Activated CD8-positive, alpha-beta memory T cell treated with anti-CD3 and anti-CD28 coated beads, Interleukin-2, amount 50 U/mL, for 4 hours (primary cell): Measurements from ENCODE around the gene COL13A1.

Experiments used
- DNase-seq: peaks from one replicate; pipeline ENCODE4 v3.0.0-alpha.2; 2020

Gene COL13A1

GRCh38 chr10:69825604-69826003, 23.9 kb downstream of the COL13A1 start:
- DNase-seq: no peak

GRCh38 chr10:69826094-69826493, 24.4 kb downstream of the COL13A1 start:
- no peak for DNase-seq

- no peak for DNase-seq
Observed at GRCh38 chr10:69826789-69827554, 25.3 kb downstream of the COL13A1 start.

DNA sequence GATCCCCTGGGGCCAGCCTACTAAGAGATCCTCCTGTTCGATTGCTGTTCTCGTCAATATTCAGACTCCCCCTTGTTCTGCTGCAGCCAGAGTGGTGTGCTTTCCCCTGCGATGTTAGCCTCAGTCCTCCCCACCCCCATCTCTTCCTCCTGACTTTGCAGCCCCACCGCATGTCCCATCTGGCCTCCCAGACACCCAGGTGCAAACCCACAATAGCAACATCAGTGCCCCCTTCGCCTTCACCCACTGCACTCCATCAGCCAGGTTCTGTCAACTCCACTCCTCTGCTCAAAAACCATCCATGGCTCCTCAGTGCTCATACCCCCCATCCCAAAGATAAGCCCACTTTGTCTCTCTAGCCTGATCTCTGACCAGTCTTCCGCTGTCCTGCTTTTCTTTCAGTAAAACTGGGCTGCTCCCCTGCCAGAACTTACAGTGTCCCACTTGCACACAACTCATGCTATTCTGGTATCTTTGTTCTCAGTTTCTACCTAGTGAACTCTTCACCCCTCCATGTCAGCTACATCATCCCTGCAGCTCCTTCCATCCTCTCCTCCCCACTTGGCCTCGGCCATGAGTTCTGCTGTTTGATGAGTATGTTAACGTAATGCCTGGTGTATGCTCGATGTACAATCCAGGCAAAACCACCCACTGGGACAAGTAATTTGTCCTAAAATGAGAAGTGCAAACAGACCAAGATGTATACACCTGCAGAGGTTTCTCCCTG, 26.6 kb downstream of the COL13A1 start:
- DNase-seq: no peak

DNA sequence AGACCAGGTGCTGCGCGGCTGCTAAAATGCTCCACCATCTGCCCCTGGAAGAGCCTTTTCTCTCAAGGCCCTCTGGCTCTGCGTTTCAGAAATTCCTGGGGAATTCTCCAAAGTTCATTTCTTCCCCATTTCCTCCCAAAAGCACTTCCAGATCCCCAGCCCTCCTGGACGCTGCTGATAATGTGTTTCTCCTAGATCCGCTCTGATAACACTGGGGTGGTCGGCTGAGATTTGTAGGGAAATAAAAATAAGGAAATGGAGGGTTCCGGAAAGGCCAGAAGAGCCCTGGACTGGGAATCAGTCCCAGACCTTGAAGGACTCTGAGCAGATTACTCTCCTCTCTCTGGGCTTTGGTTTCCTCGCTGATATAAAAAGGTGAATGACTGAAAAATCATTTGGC, 28.1 kb downstream of the COL13A1 start:
- no peak for DNase-seq

- no peak for DNase-seq
Observed at GRCh38 chr10:69831231-69831855, 29.6 kb downstream of the COL13A1 start.

DNA sequence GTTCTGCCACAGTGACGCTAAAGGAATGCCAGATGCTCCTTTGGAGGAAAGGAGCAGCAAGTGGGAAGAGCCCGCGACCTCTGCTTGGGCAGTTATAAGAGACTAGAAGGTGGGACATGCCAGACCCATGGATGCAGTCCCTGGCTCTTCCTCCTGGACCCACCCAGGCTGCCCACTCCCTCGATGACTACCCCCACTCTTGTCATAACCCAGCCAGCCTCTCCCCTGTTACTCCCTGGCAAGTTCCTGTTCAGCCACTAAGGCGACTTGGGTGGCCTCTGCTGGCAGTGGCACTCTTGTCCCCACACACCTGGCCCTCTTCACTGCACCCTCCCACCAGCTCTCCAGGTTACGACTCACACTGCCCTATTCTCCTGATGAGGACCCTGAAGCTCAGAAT, 33.5 kb downstream of the COL13A1 start:
- no peak for DNase-seq

- DNase-seq: no peak
Observed at GRCh38 chr10:69835875-69836730, 34.4 kb downstream of the COL13A1 start.

DNA sequence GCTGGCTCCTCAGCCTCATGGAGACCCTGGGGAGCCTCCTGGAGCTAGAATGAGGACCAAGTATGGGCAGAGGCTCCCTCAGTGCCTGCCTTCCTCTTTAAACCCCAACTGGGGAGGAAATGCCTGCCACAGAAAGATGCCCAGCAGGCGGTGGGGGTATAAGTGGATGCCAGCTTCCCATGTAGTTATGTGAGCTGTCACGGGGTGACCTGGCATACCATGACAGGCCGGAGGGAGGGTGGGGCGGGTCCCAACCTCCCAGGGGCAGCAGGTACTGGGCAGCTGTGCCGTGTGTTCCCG, 35.0 kb downstream of the COL13A1 start:
- DNase-seq: no peak

DNA sequence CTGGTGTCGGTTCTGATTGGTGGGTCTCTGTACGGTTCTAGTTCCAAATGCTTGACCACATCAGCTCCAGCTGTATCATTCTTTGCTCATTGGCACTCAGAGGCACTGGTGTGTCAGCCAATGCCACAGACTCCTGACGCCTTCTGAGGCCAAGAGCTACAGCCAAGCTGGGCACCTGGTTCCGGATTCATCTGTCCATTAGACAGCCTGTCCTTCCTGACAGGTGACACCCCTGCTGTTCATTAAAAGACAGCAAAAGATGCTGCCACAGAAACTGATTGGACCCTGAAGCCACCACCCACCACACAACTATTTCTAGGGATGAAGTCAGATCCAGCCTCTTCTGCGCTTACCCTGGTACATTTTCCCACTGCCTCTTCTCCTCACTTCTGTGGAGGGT, 35.6 kb downstream of the COL13A1 start:
- no peak for DNase-seq

GRCh38 chr10:69838418-69838817, 36.7 kb downstream of the COL13A1 start:
- no peak for DNase-seq

- DNase-seq: no peak
Observed at GRCh38 chr10:69838853-69839252, 37.1 kb downstream of the COL13A1 start.

DNA sequence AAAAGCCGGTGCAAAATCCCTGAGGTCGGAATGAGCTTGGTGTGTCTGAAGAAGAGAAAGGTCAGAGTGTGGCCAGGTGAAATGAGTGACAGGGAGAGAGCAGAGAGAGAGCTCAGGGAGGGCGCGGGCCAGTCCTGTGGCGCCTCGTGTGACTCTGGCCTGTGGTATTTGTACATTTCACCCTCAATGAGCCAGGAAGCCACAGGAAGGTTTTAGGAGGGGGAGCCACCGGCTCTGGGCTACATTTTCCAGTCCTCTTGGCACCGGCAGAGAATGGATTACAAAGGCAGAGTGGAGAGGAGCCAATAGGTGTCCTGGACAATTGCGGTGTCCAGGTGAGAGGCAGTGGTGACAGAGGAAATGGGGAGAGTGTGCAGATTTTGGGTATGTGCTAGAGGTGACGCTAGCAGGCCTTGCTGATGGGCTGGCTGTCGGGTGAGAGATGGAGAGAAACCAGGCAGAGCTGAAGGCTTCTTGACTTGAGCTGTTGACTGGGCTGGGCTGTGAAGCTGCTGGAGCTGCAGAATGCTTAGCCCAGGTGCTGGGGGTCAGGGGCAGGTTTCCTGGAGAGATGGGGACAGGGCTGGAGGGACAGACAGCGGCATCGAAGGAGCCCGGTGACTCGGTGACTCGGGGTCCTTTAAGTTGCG, 38.1 kb downstream of the COL13A1 start:
- no peak for DNase-seq

GRCh38 chr10:69840773-69841172, 39.1 kb downstream of the COL13A1 start:
- no peak for DNase-seq

DNA sequence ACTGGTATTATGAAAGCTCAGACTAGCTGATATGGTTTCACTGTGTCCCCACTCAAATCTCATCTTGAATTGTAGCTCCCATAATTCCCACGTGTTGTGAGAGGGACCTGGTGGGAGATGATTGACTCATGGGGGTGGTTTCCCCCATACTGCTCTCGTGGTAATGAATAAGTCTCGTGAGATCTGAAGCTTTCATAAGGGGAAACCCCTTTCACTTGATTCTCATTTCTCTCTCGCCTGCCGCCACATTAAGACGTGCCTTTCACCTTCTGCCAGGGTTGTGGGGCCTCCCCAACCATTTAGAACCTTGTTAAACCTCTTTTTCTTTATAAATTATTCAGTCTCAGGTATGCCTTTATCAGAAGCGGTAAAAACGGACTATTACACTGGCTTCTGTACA, 40.3 kb downstream of the COL13A1 start:
- DNase-seq: no peak

DNA sequence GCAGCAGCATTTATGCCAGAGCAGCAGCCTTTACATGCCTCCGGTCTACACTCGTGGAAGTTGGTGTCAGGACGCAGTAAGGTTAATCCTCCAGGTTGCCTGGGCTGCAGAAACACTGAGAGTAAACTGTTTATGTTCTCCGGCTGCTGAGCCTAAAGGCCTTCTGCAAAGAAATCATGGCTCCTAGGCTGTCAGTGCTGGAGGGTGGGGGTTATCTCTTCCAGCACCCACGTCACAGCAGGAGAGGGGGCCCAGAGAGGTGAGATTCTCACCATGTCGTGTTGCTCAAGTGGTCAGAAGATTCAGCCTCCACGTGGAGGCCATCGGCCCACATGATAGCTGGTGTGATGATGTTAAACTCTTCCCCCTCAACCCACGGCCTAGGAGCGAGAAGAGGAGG, 41.2 kb downstream of the COL13A1 start:
- no peak for DNase-seq

DNA sequence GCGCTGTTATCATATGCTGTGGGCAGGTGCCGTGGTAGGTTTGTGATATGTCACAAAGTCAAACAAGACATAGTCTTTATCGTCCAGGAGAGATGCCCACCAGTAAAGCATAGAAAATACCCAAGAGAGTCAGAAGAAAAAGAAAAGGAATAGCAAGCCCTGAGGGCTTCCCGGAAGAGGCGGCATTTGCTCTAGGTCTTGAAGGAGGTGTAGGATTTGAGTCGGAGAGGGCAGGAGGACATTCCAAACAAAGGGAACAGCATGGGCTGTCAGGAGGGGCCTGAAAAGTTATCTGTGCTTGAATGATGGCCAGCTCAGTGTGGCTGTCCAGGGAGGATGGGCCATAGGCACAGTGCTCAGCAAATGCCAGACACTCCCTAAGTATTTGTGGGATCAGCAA, 42.2 kb downstream of the COL13A1 start:
- no peak for DNase-seq

DNA sequence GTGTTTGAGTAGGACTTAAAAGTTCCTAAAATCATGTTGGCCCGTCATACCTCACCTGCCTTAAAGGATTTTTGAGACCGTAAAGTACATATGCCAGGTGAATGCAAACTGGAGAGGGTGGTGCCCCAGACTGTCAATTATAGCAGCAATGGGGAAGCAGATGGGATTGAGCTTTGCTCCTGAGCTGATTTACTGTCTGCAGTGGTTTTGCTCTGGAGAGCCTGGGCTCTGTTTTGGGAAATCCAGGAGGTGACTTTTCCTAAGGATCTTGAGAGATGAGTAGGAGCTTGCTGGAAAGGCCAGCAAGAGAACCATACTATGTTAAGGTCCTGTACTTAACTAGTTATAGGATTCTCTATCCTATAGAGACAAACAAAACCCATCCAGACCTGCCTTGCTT, 43.0 kb downstream of the COL13A1 start:
- DNase-seq: no peak

DNA sequence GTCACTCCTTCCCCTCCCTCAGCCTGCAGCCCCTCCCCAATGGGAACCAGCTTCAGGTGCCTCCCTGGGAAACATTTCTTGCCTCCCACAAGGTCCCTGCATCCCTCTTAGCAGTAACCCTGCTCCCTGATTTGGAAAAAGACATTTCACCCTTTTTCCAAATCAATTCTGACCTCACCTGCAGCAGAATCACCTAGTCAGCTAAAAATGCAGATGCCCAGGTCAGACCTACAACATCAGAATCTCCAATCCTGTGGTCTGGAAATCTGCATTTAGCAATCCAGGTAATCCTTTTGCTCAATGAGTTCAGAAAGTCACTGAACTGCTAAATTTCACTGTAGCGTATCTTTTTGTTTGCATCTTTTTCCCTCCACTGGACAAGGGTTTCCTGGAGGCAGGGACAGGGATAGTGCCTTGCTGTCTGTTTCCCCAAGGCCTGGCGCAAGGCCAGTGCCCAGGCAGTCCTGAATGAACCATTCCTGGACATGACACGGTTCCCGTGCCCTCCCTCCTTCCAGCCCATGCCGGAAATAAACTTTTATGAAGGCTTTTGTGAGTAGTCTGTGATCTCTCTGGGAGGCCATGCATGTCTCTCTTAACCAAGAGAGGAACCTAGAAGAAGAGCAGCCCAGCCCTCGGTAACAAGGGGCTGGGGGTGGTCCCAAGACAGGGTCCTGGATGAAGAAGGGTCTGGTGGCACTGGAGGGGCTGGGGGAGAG, 44.0 kb downstream of the COL13A1 start:
- no peak for DNase-seq

DNA sequence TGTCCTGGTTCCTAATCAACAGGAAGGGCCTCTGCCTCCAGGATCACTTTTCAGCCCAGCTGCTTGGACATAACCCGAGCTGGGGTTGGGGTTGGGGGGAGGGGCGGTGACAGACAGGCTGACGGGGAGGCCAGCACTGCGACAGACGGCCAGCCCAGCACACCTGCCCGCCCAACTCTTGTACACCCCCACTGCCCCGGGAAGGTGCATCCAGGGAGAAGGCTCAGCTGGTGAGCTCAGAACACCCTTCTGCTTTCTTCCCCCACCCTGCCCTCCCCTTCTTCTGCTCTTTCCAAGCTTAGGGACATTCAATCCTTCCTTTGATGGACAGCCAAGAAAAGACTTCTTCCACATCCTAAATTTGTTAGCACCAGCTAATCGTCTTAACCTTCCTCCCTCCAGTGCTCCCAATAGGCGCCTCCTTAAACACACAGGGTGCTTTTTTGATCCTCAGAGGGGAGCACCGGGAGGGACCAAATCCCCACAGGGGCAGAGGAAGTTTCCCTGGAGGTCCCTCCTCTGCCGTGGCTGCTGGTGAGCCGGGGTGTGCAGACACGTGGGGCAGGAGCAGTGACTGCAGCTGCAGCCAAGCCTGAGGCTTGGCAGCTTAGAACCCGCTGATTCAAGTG, 44.7 kb downstream of the COL13A1 start:
- DNase-seq: no peak

- DNase-seq: no peak
Observed at GRCh38 chr10:69847458-69847857, 45.8 kb downstream of the COL13A1 start.

DNA sequence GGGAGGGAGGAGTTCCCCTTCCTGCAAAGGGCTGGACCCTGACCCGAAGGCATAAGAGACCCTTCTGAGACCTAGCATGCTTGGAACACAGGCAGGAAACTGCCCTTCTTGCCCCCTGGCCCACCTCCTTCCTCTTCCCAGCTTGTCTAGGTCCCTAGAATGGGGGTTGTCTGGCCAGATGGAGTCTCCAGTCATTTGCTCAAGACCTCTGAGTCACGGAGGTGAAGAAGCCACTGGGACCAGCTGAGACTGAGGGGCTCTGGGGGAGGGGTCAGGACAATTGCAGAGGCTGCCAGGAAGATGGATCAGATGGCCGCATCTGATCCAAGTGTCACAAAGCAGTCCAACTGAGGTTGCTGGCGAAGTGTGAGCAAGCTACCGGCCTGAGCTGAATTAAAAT, 46.2 kb downstream of the COL13A1 start:
- DNase-seq: no peak
